Measurements from ENCODE around the gene LRWD1. TPM values are rescaled to one million over a fixed set of nuclear protein-coding genes. Genes with fewer than 3 reads are reported as not detected.
A peak's percentile ranks its signal among the peaks of the same experiment; 100 is the strongest.

LRWD1 gene
- total RNA-seq, 1 experiment from 2014 or later: 39.5 TPM

DNA sequence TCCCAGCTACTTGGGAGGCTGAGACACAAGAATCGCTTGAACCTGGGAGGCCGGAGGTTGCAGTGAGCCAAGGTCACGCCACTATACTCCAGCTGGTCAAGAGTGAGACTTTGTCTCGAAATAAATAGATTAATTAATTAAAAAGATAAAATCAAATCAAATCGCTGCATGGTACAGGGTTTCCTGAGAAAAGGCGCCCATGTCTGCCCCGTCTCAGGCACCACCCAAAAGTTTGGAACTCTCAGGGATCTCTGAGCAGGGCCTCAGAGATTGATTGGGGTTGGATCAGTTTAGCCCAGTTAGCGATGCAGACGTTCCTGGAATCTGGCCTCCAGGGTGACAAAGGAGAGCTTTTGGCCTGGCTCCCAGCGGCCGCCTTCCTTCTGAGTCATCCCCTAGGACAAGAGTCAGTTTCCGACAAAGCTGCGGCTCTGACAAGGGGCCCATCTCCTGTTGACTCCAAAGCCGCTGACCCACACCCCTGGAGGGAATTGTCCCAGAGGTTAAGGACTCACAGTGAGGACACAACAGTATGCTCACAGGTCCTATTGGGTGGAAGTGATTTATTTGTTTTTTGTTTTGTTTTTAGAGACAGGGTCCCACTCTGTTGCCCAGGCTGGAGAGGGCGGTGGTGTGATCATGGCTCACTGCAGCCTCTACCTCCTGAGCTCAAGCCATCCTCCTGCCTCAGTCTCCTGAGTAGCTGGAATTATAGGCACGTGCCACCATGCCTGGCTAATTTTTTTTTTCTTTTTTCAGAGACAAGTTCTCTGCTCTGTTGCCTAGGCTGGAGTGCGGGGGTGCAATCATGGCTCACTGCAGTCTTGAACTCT, 24.6 kb upstream of the LRWD1 start (continued):
- TF ChIP-seq, protein P1, sequence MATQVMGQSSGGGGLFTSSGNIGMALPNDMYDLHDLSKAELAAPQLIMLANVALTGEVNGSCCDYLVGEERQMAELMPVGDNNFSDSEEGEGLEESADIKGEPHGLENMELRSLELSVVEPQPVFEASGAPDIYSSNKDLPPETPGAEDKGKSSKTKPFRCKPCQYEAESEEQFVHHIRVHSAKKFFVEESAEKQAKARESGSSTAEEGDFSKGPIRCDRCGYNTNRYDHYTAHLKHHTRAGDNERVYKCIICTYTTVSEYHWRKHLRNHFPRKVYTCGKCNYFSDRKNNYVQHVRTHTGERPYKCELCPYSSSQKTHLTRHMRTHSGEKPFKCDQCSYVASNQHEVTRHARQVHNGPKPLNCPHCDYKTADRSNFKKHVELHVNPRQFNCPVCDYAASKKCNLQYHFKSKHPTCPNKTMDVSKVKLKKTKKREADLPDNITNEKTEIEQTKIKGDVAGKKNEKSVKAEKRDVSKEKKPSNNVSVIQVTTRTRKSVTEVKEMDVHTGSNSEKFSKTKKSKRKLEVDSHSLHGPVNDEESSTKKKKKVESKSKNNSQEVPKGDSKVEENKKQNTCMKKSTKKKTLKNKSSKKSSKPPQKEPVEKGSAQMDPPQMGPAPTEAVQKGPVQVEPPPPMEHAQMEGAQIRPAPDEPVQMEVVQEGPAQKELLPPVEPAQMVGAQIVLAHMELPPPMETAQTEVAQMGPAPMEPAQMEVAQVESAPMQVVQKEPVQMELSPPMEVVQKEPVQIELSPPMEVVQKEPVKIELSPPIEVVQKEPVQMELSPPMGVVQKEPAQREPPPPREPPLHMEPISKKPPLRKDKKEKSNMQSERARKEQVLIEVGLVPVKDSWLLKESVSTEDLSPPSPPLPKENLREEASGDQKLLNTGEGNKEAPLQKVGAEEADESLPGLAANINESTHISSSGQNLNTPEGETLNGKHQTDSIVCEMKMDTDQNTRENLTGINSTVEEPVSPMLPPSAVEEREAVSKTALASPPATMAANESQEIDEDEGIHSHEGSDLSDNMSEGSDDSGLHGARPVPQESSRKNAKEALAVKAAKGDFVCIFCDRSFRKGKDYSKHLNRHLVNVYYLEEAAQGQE (IDR thresholded peaks at IDR 0.05; ENCODE audit: low read depth): no peak
- TF ChIP-seq, protein P2, sequence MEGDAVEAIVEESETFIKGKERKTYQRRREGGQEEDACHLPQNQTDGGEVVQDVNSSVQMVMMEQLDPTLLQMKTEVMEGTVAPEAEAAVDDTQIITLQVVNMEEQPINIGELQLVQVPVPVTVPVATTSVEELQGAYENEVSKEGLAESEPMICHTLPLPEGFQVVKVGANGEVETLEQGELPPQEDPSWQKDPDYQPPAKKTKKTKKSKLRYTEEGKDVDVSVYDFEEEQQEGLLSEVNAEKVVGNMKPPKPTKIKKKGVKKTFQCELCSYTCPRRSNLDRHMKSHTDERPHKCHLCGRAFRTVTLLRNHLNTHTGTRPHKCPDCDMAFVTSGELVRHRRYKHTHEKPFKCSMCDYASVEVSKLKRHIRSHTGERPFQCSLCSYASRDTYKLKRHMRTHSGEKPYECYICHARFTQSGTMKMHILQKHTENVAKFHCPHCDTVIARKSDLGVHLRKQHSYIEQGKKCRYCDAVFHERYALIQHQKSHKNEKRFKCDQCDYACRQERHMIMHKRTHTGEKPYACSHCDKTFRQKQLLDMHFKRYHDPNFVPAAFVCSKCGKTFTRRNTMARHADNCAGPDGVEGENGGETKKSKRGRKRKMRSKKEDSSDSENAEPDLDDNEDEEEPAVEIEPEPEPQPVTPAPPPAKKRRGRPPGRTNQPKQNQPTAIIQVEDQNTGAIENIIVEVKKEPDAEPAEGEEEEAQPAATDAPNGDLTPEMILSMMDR (IDR thresholded peaks at IDR 0.05 in 2 of 3, conservative IDR thresholded peaks at IDR 0.05 in 1 of 3; ENCODE audit: borderline replicate concordance in 1 of 3, insufficient read depth in 1 of 3, low read depth in 2 of 3, low read length in 2 of 3): no peak
- TF ChIP-seq, protein P3, sequence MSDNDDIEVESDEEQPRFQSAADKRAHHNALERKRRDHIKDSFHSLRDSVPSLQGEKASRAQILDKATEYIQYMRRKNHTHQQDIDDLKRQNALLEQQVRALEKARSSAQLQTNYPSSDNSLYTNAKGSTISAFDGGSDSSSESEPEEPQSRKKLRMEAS (IDR thresholded peaks at IDR 0.05): 0 out of 2 replicates have a peak, but pooled peaks have one; percentile 11
- TF ChIP-seq EGR1 (IDR thresholded peaks at IDR 0.05; ENCODE audit: low read depth): no peak
- peak; percentile 84 for TF ChIP-seq JUND (IDR thresholded peaks at IDR 0.05)
- TF ChIP-seq CBX3 (IDR thresholded peaks at IDR 0.05; ENCODE audit: low read depth): no peak
- TF ChIP-seq POLR2A (IDR thresholded peaks at IDR 0.05; ENCODE audit: borderline replicate concordance, extremely low read depth, insufficient read depth, insufficient read length): no peak
- no peak for TF ChIP-seq EZH2 (IDR thresholded peaks at IDR 0.05)
- TF ChIP-seq SRF (IDR thresholded peaks at IDR 0.05; ENCODE audit: low read depth): no peak
- TF ChIP-seq RAD21 (IDR thresholded peaks at IDR 0.05; ENCODE audit: low read depth): no peak
- TF ChIP-seq POLR2AphosphoS5 (IDR thresholded peaks at IDR 0.05; ENCODE audit: low read depth, low read length): peak; percentile 64
- TF ChIP-seq TCF7L2 (IDR thresholded peaks at IDR 0.05; ENCODE audit: borderline replicate concordance, extremely low read depth, insufficient read depth, insufficient read length): peak; percentile 93
- TF ChIP-seq, protein P4, sequence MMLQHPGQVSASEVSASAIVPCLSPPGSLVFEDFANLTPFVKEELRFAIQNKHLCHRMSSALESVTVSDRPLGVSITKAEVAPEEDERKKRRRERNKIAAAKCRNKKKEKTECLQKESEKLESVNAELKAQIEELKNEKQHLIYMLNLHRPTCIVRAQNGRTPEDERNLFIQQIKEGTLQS (IDR thresholded peaks at IDR 0.05): no peak
- no peak for TF ChIP-seq ZFX (IDR thresholded peaks at IDR 0.05)
- no peak for TF ChIP-seq ZNF274 (IDR thresholded peaks at IDR 0.05; ENCODE audit: low read depth, low read length)
- TF ChIP-seq CEBPB (IDR thresholded peaks at IDR 0.05; ENCODE audit: low read depth): no peak
- no peak for TF ChIP-seq EZH2phosphoT487 (IDR thresholded peaks at IDR 0.05; ENCODE audit: borderline replicate concordance)

Measured in HCT116 (cell line).